ENCODE data around the gene ST6GALNAC6.
A peak's percentile ranks its signal among the peaks of the same experiment; 100 is the strongest.

Gene ST6GALNAC6

GRCh38 chr9:127931092-127931881 lies 31.9 kb upstream of the ST6GALNAC6 start:
- DNase-seq: peak; percentile 43

- peak; percentile 78 for DNase-seq
Measured at GRCh38 chr9:127930231-127931091, 31.1 kb upstream of the ST6GALNAC6 start, which contains the start of gene PIP5KL1. TSS of gene PIP5KL1 (minus strand) at chr9:127930777. CDS start at chr9:127930752, 25 bp downstream.

- DNase-seq: no peak
Measured at GRCh38 chr9:127929625-127929979, 30.2 kb upstream of the ST6GALNAC6 start.

GRCh38 chr9:127928676-127929624 lies 29.5 kb upstream of the ST6GALNAC6 start:
- no peak for DNase-seq

GRCh38 chr9:127927988-127928675 lies 28.7 kb upstream of the ST6GALNAC6 start:
- DNase-seq: peak; percentile 53

GRCh38 chr9:127927201-127927987 lies 28.0 kb upstream of the ST6GALNAC6 start:
- DNase-seq: peak; percentile 78

GRCh38 chr9:127926906-127927200 lies 27.4 kb upstream of the ST6GALNAC6 start:
- peak; percentile 36 for DNase-seq

- no peak for DNase-seq
Measured at GRCh38 chr9:127925959-127926905, 26.8 kb upstream of the ST6GALNAC6 start.

GRCh38 chr9:127924736-127925444 lies 25.5 kb upstream of the ST6GALNAC6 start:
- no peak for DNase-seq

GRCh38 chr9:127923771-127924170 lies 24.4 kb upstream of the ST6GALNAC6 start:
- DNase-seq: no peak

- no peak for DNase-seq
Measured at GRCh38 chr9:127923046-127923445, 23.6 kb upstream of the ST6GALNAC6 start.

GRCh38 chr9:127921557-127922120 lies 22.2 kb upstream of the ST6GALNAC6 start:
- DNase-seq: peak; percentile 8

GRCh38 chr9:127920794-127921193 lies 21.4 kb upstream of the ST6GALNAC6 start:
- no peak for DNase-seq

- no peak for DNase-seq
Measured at GRCh38 chr9:127919253-127919815, 19.9 kb upstream of the ST6GALNAC6 start.

- no peak for DNase-seq
Measured at GRCh38 chr9:127918183-127919107, 19.0 kb upstream of the ST6GALNAC6 start.

GRCh38 chr9:127917603-127918002 lies 18.2 kb upstream of the ST6GALNAC6 start:
- DNase-seq: no peak

GRCh38 chr9:127916720-127917581 lies 17.5 kb upstream of the ST6GALNAC6 start, which contains the start of gene ST6GALNAC4:
TSS of gene ST6GALNAC4 (minus strand) at chr9:127917041. CDS start at chr9:127916419, 622 bp downstream.
- DNase-seq: peak; percentile 76
